K562 treated with DMSO at 1 percent for 12 hours (cell line): ENCODE results near the gene RPL22. TPM values are rescaled to one million over a fixed set of nuclear protein-coding genes. Genes with fewer than 3 reads are reported as not detected.

Experiments used
- total RNA-seq: library from RNA; unstranded; fragments of 300-600 nt; gene quantifications from 2 replicates; pipeline ENCODE4 v1.2.3, GENCODE V29; 2022; ENCODE audit not compliant: insufficient read depth

Gene RPL22
- total RNA-seq, result 409 and 754 TPM in 2 replicates

GRCh38 chr1:6199298-6200187 is at the start of gene RPL22:
Gene RPL22 (minus strand): TSS chr1:6199595. CDS start chr1:6199573, 22 bp downstream.

DNA sequence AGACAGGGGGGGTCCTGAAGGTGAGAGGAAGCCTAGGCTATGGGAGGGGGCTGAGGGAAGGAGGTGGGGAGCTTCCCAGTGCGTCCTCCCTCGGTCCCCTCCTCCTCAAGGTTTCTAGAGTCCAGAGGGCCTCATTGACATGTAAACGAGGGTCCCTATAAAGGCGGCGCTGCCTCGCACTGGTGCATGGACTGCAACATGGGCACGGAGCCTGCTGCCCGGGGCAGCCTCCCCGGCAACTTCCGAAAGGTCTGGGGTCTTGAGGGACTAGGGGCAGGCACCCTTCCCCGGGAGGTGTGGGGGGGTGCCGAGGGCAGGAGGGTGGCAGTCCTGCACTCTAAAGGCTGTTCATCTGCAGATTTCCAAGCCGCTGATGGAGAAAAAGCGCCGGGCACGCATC is 44.6 kb upstream of the RPL22 start, which contains the start of gene HES3:
TSS of gene HES3 (plus strand) at position 187 of the 400 bp plus-strand sequence. CDS start at position 374, 187 bp downstream.

GRCh38 chr1:6205849-6206519 is 6.6 kb upstream of the RPL22 start, which contains the start of gene RNF207:
Gene RNF207 (plus strand): TSS chr1:6206119. CDS start chr1:6206536, 417 bp downstream.

DNA sequence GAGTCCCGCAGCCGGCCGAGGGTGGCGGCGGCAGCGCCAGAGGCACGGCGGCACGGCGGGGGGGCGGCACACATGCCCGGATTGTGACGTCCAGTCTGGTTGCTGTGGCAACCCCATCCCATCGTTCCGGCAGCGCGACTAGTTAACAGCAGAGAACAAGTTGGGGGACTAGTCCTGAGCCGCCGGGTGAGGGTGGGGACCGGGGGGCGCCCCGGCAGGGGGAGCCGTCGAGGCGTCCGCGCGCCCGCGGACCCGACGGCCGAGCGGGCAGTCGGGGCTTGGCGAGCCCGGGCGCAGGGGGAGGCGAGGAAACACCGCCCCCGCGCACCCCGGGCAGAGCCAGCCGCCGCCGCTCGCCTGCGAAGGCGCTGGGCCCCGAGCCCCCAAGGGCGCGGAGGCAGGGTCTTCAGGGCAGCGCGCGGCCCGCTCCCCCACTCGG is 19.1 kb downstream of the RPL22 start, which contains the start of gene CHD5:
TSS of gene CHD5 (minus strand) at position 54 of the 439 bp plus-strand sequence. CDS start 298 bp downstream, outside the sequence.

Other genes starting within 250 kb of the RPL22 start
- gene NPHP4, start 207.2 kb downstream of the RPL22 start, total RNA-seq, result 8.3 and 20.3 TPM in 2 replicates
- 14.1 and 25.1 TPM in 2 replicates for gene KCNAB2, start 153.7 kb downstream of the RPL22 start, total RNA-seq
- gene CHD5, start 19.3 kb downstream of the RPL22 start, total RNA-seq, result 0.13 and 0.51 TPM in 2 replicates
- 3.5 and 7.6 TPM in 2 replicates for gene RNF207, start 6.5 kb upstream of the RPL22 start, total RNA-seq
- gene ICMT, start 36.4 kb upstream of the RPL22 start, total RNA-seq, result 30.3 and 74.7 TPM in 2 replicates
- gene HES3, start 44.6 kb upstream of the RPL22 start, total RNA-seq, result not detected in 2 replicates
- 0.93 and 2.1 TPM in 2 replicates for gene GPR153, start 61.5 kb upstream of the RPL22 start, total RNA-seq
- gene ACOT7, start 194.2 kb upstream of the RPL22 start, total RNA-seq, result 56.8 and 68.8 TPM in 2 replicates
- not detected in 2 replicates for gene HES2, start 220.3 kb upstream of the RPL22 start, total RNA-seq
- 2.8 and 4.0 TPM in 2 replicates for gene ESPN, start 225.2 kb upstream of the RPL22 start, total RNA-seq